Gastroesophageal sphincter (tissue), 4 donors: ENCODE measurements around the gene ARL14EP. TPM values are rescaled to one million over a fixed set of nuclear protein-coding genes. Genes with fewer than 3 reads are reported as not detected.

Experiments used
- ATAC-seq: fragments of 150-250 bp; one replicate; pipeline ENCODE4 v1.9.1; 2016; ENCODE audit warnings: mild to moderate bottlenecking, moderate library complexity
- H3K27ac ChIP-seq, 4 donors: fragments of 200-600 bp; sonication (generic) in 3 of 4; 1 replicate in 3 of 4; 2 replicates in 1 of 4; pipeline ENCODE4 v1.5.1; 2016 to 2019
- H3K27me3 ChIP-seq: fragments of 200-600 bp; sonication (generic); one replicate; pipeline ENCODE4 v1.5.1; 2019
- H3K36me3 ChIP-seq, 2 donors: fragments of 200-600 bp; sonication (generic); one replicate each; pipeline ENCODE4 v1.5.1; 2019; ENCODE audit warnings: control low read depth in 1 of 2
- H3K4me1 ChIP-seq, 3 donors: fragments of 200-600 bp; sonication (generic); 1 replicate in 2 of 3; 2 replicates in 1 of 3; pipeline ENCODE4 v1.5.1; 2016 to 2019; ENCODE audit warnings: control low read depth in 2 of 3
- H3K4me3 ChIP-seq, 2 donors: fragments of 200-600 bp; sonication (generic); one replicate each; pipeline ENCODE4 v1.5.1; 2019; ENCODE audit warnings: mild to moderate bottlenecking in 1 of 2, moderate library complexity in 1 of 2
- H3K9me3 ChIP-seq, 3 donors: fragments of 200-600 bp; sonication (generic); one replicate each; pipeline ENCODE4 v1.5.1; 2017 to 2019; ENCODE audit warnings: control low read depth in 2 of 3
- EP300 ChIP-seq: sonication (generic); formaldehyde crosslinking; IDR thresholded peaks from one replicate; pipeline ENCODE4 v1.6.1; 2017; ENCODE audit warnings: antibody characterized with exemption, mild to moderate bottlenecking
- POLR2A ChIP-seq, 2 donors: fragments of 450-650 bp; IDR thresholded peaks; one replicate each; pipeline ENCODE4 v1.6.1; 2017; ENCODE audit warnings: antibody characterized with exemption in 2 of 2, mild to moderate bottlenecking in 2 of 2, moderate library complexity in 1 of 2
- POLR2AphosphoS5 ChIP-seq: sonication (generic); formaldehyde crosslinking; IDR thresholded peaks from one replicate; pipeline ENCODE4 v1.6.1; 2017; ENCODE audit warnings: antibody characterized with exemption
- WGBS, 2 donors: methylation state at CpG; one replicate each; pipeline ENCODE4 v1.1.5; 2018; ENCODE audit warnings: low coverage in 1 of 2; 5-methylcytosine and 5-hydroxymethylcytosine counted together
- total RNA-seq, 4 donors: library from RNA; depleted of rRNA; stranded (reverse); fragments of >200 nt; gene quantifications; one replicate each; pipeline ENCODE4 v1.1.0, GENCODE V29; 2016
- TF ChIP-seq, protein P1 (sequence below), 4 experiments: fragments of 200-600 bp in 2 of 4; fragments of 450-650 bp in 2 of 4; sonication (generic) in 1 of 4; IDR thresholded peaks; one replicate each; pipeline ENCODE4 v1.5.1; 2017 to 2019; ENCODE audit warnings: antibody characterized with exemption in 4 of 4, mild to moderate bottlenecking in 2 of 4, moderate library complexity in 2 of 4

ARL14EP gene
- 10 to 100 TPM; 20.7 to 38.8 (median 33.0) TPM for total RNA-seq

DNA sequence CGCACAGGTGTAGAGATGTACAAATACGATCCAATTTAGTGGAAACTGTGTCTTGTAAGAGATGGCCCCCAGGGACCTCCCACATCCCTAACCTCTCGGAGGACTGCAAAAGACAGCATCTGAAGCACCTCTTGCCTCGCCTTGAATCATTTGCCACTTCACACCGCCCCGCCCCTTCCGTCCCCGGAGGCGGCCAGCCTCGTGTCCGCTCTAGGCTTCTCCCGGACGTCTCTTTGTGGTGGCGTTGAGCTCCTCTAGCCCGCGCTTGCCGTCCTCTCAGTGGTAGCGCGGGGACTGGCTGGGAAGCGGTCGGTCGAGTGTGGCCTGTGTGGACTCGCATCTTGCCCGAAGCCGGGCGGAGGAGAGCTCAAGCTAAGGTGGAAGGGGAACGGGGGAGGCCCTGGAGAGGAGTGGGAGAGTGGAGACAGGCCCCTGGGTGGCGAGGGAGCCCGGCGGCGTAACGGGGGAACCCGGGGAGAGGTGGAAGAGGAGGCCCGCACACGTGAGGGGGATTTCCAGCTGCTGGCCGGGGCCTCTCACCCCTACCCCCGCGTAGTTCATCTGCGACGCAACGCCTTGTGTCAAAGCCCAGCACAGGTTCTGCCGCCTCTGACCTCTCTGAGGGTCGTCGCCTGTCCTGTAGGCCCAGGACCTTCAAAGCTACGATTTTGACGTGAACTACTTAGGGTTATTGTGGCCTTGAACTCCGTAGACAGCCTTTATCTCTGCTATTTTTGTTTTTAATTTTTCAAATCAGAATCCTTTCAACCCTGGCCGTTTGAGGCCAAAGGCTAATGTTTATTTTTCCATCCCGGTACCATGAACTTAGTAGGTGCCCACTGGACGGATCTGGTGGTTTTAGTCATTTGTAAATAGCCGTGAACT, at the start of gene ARL14EP:
TSS of gene ARL14EP (plus strand) at position 279 of the 885 bp plus-strand sequence. CDS start 7,845 bp downstream, outside the sequence.
- H3K9me3 ChIP-seq = no peaks in the 10 kb centered on the region
- H3K27ac ChIP-seq = peak within 1 kb of the TSS; percentile 57 to 90 (median 88)
- ATAC-seq = peak; percentile 98
- H3K27me3 ChIP-seq = no peaks in the 10 kb centered on the region
- peaks cover 6 to 49% (median 16%) of the 10 kb centered on the region in 3 donors for H3K4me1 ChIP-seq
- TF ChIP-seq EP300 = no peak
- TF ChIP-seq POLR2AphosphoS5 = peak; percentile 97
- TF ChIP-seq, protein P1, sequence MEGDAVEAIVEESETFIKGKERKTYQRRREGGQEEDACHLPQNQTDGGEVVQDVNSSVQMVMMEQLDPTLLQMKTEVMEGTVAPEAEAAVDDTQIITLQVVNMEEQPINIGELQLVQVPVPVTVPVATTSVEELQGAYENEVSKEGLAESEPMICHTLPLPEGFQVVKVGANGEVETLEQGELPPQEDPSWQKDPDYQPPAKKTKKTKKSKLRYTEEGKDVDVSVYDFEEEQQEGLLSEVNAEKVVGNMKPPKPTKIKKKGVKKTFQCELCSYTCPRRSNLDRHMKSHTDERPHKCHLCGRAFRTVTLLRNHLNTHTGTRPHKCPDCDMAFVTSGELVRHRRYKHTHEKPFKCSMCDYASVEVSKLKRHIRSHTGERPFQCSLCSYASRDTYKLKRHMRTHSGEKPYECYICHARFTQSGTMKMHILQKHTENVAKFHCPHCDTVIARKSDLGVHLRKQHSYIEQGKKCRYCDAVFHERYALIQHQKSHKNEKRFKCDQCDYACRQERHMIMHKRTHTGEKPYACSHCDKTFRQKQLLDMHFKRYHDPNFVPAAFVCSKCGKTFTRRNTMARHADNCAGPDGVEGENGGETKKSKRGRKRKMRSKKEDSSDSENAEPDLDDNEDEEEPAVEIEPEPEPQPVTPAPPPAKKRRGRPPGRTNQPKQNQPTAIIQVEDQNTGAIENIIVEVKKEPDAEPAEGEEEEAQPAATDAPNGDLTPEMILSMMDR (IDR thresholded peaks at IDR 0.05) = peak in 1 of 4 experiments; percentile 11
- peak; percentile 88 to 90 for TF ChIP-seq POLR2A (IDR thresholded peaks at IDR 0.05)
- no peaks in the 10 kb centered on the region for H3K36me3 ChIP-seq
- 0% methylated on average over 13 of the region's 51 CpGs for WGBS, 2 donors
- H3K4me3 ChIP-seq = peak within 1 kb of the TSS; percentile 60 to 71

DNA sequence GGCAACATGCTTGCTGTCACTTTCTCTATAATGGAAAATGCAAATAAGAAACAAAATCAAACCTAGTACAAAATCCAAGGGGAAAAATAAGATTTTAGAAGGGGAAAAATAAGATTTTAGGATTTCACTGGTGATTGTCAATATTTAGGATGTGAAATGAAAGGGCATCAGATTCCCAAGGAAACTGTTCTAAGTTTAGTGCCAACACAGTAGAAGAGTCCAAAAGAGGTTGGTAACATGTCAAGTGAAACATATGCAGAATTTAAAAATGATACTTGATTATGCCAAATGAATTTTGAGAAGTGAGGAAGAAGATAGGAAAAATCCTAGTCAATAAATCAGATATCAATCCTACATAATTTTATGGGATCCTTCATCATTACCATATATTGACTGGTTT, 45.7 kb upstream of the ARL14EP start:
- ATAC-seq = no peak

DNA sequence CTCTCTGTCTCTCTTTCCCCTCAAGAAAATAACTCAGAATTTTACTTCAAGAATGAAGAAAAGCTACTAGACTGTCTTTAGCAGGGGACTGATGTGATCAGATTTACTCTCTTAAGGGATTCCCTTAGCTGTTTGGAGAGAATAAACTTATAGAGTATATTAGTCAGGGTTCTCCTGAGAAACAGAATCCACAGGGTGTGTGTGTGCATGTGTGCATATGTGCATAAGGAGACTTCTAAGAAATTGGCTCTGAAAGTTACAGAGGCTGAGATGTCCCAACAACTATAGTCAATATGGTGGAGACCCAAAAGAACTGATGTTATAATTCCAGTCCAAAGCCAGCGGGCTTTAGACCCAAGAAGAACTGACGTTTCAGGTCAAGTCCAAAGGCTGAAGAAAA, 43.1 kb upstream of the ARL14EP start:
- Histone ChIP-seq H3K36me3 (no peaks in the 10 kb centered on the region), H3K27me3 (no peaks in the 10 kb centered on the region), H3K4me3 (no peak overlapping the region), H3K9me3 (no peaks in the 10 kb centered on the region), H3K27ac (no peak overlapping the region), H3K4me1 (no peaks in the 10 kb centered on the region)
- ATAC-seq = no peak
- no peak for TF ChIP-seq EP300
- TF ChIP-seq POLR2AphosphoS5 = no peak
- TF ChIP-seq, protein P1 (IDR thresholded peaks at IDR 0.05) = no peak
- no peak for TF ChIP-seq POLR2A (IDR thresholded peaks at IDR 0.05)
- 88% methylated on average over 2 of the region's 2 CpGs for WGBS, 2 donors

More for the DNA sequence above, 45.7 kb upstream of the ARL14EP start:
- no peak overlapping the region for H3K27ac ChIP-seq
- no peaks in the 10 kb centered on the region for H3K9me3 ChIP-seq
- no peaks in the 10 kb centered on the region for H3K36me3 ChIP-seq
- no peaks in the 10 kb centered on the region for H3K4me1 ChIP-seq
- H3K27me3 ChIP-seq = no peaks in the 10 kb centered on the region
- no peak for TF ChIP-seq EP300
- no peak for TF ChIP-seq POLR2A (IDR thresholded peaks at IDR 0.05)
- TF ChIP-seq, protein P1 (IDR thresholded peaks at IDR 0.05) = no peak
- TF ChIP-seq POLR2AphosphoS5 = no peak
- H3K4me3 ChIP-seq = no peak overlapping the region

DNA sequence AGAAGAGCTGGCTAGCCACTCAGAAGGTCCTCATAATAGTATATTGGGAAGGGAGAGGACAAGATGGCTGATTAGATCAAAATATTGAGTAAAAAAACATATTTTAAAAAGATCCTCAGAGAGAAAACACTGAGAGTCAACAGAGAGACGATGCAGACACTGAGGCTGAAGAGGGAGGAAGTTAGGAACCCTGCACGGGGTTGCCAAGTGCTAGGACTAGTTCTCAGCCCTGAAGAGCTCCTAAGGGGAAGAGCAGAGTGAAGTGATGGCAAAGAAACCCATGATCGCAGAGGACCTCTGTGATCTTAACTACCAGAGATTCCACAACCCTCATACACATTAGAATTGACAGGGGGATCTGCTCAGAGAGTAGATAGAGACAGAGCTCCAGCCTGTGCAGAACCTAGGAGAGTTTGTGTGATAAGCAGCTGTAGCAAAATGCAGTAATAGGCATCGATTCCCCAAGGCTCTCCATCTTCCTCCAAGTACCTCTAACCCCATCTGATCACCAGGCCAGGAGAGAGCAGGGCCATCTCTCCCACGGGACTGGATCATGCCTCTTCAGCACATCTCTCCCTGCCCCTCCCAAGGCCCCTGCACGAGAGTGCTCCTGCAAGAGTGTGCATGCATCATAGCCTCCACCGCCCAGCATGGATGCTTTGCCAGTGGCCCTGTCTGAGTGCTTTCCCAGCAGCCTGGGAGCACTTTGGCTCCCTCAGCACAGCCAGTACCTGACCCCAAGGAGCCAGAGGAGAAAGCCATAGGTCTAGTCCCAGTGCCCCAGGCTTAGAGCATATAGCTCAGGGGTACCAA, 41.2 kb upstream of the ARL14EP start:
- no peaks in the 10 kb centered on the region for H3K9me3 ChIP-seq
- no peak overlapping the region for H3K4me3 ChIP-seq
- no peak for ATAC-seq
- no peaks in the 10 kb centered on the region for H3K4me1 ChIP-seq
- H3K36me3 ChIP-seq = no peaks in the 10 kb centered on the region
- 64 to 76% methylated on average over 3 of the region's 7 CpGs for WGBS, 2 donors
- H3K27ac ChIP-seq = no peak overlapping the region
- no peak for TF ChIP-seq POLR2AphosphoS5
- H3K27me3 ChIP-seq = no peaks in the 10 kb centered on the region

DNA sequence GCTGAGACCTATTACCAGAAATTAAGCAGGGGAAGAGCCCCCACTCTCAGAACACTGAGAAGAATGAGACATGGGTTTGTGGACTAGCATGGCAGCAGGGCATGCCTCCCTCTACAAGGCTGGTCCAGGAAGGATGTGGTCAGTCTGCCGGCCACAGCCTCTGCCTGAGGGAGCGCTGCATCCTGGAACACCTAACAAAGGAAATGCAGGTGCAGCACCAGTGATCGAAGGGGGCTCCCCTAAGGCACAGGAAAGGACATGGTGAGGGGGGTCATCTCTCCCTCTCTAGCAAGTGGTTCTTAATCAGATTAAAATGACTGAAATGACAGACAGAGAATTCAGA, 40.6 kb upstream of the ARL14EP start:
- Histone ChIP-seq H3K27me3 (no peaks in the 10 kb centered on the region), H3K4me1 (no peaks in the 10 kb centered on the region), H3K27ac (no peak overlapping the region), H3K36me3 (no peaks in the 10 kb centered on the region), H3K9me3 (no peaks in the 10 kb centered on the region), H3K4me3 (no peak overlapping the region)
- WGBS, 2 donors = no CpG with 5 or more reads among the region's 3 CpGs
- TF ChIP-seq EP300 (no peak), POLR2AphosphoS5 (no peak), POLR2A (IDR thresholded peaks at IDR 0.05) (no peak)
- TF ChIP-seq, protein P1 (IDR thresholded peaks at IDR 0.05) = no peak
- ATAC-seq = no peak
